Germinal center (tissue), 1 donor: ENCODE data around the gene ZNF148.

Experiments
- DNase-seq: peaks from one replicate; pipeline ENCODE4 v3.0.0; 2012; ENCODE audit warnings: mixed read lengths, low spot score

Gene ZNF148

DNA sequence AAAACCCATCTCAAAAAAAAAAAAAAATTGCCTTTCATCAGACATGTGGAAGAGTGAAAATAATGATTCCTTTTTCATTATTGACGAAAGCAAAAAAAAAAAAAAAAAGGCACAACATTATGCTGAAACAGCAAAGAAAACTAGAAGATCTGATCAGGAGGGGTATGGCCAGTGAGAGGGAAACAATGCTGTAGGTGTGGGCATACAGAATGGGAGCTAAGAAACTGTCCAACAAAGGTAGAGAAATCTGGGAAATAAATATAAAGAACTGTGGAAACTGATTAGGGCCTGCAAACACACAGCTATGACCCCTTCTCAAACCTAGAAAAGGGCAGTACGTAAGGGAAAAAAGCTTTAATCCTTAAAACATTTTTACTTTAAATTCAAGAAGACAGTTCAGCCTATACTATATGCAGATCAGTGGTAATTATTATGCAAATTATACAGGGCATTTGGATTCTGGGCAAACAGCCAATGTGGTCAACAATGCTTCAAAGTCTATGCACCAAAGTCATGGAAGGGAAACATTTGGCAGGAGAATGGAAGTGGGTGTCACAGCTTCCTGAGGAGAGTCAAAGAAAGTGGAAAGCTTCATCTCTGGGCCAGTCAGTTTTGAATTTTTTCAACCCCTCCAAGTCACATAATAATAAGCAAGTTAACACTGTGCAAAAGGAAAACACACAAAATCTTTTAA lies 94.3 kb downstream of the ZNF148 start:
- no peak for DNase-seq

DNA sequence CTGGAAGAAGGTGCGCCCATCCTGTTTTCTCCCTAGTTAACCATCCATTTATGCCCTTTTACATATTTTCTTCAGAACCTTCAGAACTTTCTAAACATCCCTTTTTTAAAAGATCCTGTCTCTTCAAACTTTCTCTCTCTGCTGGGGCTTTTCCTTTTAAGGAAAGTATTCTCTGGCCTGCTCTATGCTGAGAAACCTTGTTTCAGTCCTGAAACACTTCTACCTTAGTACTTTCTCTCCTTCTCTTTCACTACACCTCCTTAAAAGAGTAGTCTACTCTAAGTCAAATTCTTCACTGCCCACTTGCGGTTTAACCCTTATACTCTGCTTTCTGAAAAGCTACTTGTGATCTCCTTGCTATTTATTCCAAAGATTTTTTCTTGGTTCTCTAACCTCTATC lies 97.0 kb downstream of the ZNF148 start:
- DNase-seq, result no peak

DNA sequence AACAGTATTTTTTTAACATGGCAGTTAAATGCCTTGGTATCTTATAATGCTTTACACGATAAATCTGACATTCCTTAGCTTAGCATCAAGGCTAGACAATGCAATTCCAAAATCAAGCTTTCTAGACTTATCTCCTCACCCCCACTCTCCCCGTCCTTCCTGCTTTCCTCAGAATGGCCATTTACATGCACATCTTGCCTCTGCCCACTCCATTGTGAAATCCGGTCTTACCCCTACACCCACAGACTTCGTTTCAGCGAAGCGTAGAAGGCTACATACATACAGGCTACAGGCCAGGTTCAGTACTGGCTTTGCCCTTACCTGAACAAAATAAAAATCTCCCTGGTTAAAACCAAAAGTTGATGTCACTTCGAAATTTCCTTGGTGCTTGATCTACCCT lies 104.0 kb downstream of the ZNF148 start:
- DNase-seq, result no peak

DNA sequence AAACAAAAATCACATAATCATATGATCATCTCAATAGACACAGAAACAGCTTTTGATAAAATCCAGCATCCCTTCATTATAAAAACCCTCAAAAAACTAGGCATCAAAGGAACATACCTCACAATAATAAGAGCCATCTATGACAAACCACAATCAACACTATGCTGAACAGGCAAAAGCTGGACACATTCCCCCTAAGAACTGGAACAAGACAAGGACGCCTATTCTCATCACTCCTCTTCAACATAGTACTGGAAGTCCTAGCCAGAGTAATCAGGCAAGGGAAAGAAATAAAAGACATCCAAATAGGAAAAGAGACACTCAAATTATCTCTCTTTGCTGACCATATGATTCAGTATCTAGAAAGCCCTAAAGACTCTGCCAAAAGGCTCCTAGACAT lies 107.7 kb downstream of the ZNF148 start:
- no peak for DNase-seq

DNA sequence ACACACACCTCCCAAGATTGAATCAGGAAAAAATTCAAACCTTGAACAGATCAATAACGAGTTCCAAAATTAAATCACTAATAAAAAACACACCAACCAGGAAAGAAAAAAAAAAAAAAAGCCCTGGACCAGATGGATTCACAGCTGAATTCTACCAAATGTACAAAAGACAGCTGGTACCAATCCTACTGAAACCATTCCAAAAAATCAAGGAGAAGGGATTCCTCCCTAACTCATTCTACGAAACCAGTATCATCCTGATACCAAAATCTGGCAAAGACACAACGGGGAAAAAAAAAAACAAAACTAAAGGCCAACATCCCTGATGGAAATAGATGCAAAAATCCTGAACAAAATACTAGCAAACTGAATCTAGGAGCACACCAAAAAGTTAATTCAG lies 108.2 kb downstream of the ZNF148 start:
- no peak for DNase-seq

DNA sequence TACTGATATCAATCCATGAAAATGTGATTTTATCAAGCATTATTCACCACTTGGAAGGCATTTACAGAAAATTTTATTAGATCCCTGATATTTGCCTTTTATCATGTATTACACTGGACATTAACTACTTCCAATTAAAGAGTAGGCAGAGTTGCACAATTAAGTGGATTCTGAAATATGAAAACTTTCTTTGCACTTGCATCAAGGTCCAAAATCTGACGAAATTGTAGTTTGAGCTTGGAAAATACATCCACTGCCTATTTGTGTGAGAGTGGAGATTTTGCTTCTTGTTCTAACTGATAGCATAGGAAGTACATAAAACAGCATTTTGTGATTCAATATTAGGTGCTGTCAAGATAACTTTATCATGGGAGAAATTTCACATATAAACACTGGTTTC lies 113.0 kb downstream of the ZNF148 start:
- DNase-seq, result no peak

DNA sequence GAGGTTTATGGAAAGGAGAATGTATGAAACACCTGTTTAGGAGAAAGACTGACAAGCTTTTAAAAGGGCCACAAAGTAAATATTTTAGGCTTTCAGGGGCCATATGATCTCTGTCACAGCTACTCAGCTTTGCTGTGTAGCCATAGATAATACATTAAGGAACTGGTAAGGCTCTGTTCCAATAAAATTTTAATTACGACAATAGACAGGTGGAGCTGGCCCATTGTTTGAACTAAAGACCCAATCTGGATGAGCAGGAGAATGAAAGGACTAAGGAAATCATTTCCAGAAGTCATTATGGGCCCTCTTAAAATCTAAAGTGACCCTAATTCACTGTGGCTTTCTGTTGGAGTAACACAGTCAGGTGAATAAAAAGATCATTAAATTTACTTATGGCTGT lies 114.1 kb downstream of the ZNF148 start:
- DNase-seq, result no peak

DNA sequence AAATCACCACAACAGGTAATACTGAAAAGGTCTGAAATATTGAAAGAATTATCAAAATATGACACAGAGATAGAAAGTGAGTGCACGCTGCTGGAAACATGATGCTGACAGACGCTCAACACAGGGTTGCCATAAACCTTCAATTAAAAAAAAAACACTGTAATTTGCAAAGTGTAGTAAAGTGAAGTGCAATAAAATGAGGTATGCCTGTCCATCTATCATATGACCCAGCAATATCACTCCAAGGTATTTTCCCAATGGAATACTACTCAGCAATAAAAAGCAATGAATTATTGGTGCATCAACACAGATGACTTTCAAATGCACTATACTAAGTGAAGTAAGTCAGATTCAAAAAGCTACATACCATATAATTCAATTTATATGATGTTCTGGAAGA lies 115.0 kb downstream of the ZNF148 start:
- DNase-seq, result no peak

DNA sequence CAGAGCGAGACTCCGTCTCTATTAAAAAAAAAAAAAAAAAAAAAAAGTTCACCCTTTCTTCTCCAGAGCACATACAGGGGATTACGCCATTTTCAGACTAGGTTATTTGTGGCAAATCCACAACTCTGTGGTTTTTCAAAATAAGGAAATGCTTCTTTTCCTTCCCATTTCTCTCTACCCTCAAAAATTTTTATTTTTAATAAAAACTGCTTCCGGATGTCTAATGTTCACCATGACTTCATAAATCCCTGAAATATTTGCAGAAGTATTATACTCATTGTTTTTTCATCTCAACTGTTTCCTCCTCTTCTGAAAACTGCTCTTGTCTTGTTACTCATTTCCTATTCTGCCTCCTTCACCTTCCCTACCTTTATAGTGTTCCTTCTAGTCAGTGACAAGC lies 117.6 kb downstream of the ZNF148 start:
- no peak for DNase-seq

DNA sequence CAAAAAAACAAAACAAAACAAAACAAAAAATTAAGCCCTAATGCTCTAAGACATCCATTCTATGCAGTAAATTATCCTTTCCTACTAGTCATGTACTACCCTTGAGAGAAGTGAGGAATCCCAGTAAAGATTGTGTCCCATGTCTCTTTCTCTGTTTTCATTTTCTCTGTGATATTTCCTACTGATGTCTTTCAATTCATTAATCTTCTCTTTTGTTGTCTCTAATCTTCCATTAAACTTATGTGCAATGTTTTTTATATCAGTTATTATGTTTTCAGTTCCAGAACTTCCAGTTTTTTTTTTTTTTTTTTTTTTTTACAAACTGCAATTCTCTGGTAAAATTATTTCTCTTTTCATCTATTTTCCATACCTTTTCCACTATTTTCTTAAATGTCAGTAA lies 118.5 kb downstream of the ZNF148 start:
- no peak for DNase-seq

DNA sequence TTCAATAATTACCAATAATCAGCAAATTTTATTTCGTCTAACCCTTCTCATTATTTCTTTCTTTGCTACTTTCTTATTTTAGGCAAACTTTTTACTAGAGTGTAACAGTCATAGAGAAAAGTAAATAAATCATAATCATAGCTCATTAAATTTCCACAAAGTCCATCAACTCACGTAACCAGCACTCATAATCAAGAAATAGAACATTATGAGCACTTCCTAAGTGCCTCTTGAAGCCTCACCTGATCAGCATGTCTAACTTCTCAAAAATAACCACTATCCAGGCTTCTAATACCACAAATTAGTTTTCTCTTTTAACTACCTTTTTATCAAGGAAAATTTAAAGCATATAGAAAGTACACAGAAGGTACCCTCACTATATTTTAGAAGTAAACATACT lies 124.2 kb downstream of the ZNF148 start:
- DNase-seq, result no peak

DNA sequence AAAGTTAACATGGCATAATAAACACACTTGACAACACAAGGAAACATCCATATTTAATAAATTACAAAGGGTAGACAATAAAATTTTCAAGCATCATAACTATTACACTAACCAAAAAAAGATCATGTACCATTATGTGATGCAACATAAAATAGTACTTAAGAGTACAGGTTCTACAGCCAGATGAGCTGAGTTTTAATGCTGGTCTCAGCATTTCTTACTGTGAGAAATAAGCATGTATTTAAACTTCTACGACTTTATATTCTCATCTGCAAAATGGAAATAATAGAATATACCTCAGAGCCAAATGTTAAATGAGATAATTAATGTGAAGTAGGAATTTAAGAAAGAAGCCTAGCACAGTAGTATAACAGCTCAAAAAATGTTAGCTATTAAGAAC lies 128.9 kb downstream of the ZNF148 start:
- no peak for DNase-seq

DNA sequence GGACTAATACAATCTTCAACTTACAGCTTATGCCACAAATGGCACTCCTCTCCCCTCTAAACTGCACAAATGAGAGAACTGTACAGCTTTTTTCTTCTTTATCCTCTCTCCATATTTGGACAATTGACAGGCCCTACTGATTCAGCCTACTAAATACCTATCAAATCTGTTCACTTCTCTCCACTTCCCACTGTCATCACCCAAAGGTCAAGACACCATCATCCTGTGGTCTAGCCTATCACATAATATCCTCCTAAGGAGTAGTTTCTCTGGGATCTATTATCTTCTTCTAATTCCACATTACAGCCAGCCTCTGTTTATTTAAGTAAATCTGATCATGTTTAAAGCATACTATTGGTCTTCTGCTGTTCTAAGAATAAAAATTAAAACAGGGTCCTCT lies 129.6 kb downstream of the ZNF148 start:
- no peak for DNase-seq

DNA sequence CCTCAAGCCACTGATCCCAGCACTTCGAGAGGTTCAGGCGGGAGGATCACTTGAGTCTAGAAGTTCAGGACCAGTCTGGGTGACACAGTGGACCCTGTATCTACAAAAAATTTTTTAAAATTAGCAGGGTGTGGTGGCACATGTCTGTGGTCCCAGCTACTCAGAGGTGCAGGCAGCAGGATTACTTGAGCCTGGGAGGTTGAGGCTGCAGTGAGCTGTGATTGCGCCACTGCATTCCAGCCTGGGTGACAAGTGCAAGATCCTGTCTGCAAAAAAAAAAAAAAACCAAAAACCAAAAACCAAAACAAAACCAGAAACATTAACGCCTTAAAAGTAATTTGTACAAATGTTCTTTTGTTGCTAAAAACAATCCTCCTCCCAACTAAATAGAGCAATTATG lies 134.6 kb downstream of the ZNF148 start:
- no peak for DNase-seq

DNA sequence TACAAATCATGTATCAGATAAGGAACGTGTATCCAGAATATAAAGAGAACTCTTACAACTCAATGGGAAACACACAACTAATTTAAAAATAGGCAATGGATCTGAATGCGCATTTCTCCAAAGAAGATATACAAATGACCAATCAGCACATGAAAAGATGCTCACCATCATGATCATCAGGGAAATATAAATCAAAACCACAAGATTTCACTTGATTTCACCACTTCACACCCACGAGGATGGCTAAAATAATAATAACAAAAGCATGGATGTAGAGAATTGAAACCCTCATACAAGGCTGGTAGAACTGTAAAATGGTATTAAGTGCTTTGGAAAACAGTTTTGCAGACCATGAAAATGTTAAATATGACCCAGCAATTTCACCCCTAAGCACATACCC lies 135.9 kb downstream of the ZNF148 start:
- DNase-seq, result no peak

DNA sequence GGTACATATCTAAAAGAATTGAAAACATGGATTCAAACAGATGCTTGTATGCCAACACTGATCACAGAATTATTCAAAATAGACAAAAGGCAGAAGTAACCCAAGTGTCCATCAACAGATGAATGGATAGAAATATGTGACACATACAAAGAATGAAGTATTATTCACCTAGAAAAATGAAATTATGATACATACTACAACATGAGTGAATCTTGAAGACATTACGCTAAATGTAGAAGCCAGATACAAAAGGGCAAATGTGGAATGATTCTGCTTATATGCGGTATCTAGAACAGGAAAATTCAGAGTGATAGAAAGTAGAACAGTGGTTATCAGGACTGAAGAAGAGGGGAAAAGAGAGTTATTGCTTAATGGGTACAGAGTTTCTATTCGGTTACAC lies 136.4 kb downstream of the ZNF148 start:
- no peak for DNase-seq

DNA sequence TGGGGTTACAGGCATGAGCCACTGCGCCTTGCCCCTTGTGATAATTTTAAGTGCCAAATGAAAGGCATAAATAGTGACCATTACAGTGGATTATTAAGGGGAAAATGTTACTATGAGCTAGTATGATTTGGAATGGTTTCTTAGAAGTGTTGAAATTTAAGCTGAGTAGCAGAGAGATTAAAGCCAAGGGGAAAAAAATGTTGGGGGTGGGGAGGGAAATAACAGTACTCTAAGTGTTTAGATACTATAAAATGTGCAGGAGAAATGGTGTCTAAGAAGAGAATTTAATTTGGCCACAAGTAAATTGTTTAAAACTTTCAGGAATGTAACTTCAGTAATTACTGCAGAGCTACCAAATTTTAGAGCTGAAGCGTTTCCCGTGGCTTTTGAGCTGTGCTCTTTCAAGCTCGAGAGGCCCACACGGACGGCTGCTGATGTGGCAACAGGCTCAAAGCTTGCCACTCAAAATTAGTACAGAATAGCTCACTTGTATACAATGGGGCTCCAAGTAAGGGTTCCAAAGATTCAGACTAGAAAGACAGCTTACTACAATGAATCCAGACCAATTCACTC lies 138.7 kb downstream of the ZNF148 start:
- no peak for DNase-seq

DNA sequence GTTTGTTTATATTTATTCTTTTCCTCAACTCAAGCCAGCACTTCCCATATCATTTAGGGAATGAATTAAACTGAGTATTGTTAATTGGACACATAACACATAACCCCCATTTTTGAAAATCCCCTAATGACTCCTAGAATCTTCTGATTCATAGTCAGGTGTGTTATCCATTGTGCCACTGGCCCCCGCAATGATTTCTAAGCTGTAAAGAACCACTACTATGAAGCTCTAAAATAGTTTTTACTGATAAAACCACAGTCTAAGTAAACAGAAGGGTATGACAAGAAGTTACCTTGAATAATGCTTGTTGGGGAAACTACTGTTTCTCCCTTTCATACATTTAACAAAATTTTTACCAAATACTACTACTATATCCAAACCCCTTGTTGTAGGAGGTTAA lies 140.3 kb downstream of the ZNF148 start:
- DNase-seq, result no peak

DNA sequence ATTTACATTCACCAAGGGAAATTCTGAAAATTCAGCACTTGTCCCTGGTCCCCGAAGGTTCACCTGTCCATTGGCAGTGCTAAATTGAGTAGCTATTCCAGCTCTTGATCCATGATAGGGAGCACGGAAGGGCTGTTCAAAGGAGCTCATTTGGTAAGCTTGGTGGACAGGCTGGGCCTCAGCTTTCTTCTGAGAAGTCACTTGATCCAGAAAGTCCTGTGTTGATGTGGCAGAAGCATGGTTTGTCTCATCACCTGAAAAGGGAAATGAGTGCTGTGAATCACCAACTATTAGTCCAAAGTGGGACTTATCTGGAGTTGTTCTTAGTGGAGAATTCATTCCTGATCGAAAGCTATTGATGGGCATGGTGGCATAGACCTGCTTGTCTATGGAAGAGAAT lies 142.7 kb downstream of the ZNF148 start:
- no peak for DNase-seq

DNA sequence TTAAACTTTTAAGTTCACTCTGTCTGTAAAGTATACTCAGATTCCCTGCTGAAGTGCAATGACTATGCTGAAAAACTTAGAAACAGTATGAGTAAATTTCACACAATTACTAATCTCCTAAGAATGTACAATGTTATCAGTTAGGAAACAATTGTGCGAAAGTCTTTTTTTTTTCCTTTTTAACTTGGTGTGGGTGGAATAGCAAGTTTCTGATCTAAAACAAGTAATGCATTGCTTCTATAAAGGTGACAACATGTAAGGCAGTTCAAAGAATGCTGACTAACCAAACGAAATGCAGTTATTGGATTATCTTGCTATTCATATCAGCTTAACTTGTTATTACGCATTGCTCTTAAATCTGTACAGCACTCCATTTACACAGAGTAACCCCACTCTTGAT lies 143.2 kb downstream of the ZNF148 start:
- no peak for DNase-seq

DNA sequence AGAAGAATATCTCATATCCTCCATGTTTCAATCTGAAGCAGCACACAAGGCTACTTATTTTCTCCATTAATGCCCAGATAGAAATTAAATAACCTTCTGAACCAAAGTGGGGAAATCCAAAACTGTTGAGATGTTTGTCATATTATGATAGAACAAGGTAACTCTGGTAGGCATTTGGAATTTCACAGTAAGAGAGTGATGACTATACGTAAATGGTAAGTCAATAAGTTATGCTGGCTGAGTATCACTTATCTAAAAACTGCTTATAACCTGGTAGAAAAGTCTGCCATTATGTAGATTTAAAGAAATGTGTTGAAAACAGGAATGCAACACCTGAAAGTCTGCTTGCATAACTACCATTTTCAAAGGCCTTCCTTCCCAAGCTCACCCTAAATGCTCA lies 145.4 kb downstream of the ZNF148 start:
- DNase-seq, result no peak

DNA sequence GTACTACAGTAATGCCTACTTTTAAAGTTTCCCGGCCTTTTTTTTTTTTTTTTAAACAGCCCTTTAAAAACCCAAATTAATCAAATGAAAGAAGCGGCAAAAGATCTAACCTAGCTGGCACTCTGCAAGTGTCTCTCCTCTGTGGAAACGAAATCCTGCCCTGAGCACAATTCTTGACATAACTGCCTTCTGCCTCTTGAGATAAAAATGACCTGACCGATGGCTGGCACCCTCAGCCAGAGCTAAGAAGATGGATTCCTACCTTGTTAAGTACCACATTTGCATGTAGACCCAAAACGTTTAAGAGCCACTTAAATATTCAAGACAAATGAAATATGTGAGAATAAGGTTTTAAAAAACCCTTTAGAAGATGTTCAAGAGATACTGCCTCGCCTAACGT lies 146.0 kb downstream of the ZNF148 start:
- DNase-seq, result no peak

DNA sequence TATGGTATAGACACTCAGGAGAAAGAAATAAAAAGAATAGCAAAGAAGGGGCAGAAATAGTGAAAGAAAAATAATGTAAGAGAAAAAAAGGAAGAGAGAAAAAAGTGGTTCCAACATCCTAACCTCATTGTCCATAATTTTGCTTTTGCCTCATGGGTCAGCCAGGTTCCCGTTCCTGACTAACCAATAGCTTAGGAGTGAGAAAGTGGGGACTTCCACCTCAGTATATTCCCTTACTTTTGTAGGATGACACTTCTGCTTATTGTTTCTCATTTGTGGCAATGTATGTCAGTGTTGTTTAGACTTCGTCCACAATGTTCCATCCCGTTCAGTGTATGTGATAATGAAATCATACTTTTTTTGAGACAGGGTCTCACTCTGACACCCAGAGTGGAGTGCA lies 153.3 kb downstream of the ZNF148 start:
- DNase-seq, result no peak

DNA sequence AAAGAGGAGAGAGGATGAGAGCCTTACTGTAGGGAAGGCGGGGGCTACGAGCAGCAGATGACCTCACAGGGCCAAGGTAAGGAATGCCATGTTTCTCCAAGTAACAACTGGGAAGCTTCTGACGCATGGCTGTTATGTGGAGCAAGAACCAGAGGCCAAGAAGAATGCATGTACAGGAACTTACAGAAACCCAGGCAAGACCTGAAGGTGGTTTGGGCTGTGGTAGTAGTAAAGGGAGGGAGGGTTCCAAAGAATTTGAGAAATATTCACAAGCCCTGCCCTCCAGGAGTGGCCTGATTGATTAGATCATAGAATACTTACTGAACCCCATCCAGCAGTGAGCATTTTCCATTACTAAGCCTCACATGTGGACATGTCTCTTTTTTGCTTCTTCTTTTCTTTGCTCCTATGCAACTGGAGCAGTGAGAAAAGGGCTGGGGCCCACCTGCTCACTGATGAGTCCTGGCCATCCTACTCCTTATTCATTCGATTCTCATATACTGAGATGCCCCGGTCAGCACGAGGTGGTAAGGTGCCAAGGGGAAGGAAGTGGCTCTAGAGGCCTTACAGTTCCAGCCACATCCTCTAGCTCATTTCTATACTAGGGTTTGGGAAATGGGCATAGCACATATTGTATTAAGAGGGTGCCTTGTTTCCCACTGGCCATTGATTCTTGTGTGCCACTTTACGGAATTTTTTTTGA lies 154.2 kb downstream of the ZNF148 start:
- no peak for DNase-seq
